Ovary (tissue), 3 donors: Measurements from ENCODE around the gene ARHGAP12.

Experiments used
- CTCF ChIP-seq, 3 donors: fragments of 450-650 bp in 2 of 3; fragments of 200-600 bp in 1 of 3; IDR thresholded peaks; one replicate each; pipeline versions ENCODE4 v1.5.1 to v1.8.0; 2016 to 2022; ENCODE audit warnings: antibody characterized with exemption in 3 of 3, mild to moderate bottlenecking in 1 of 3
- EP300 ChIP-seq: sonication (generic); formaldehyde crosslinking; IDR thresholded peaks from one replicate; pipeline ENCODE4 v1.6.1; 2017; ENCODE audit warnings: antibody characterized with exemption
- POLR2A ChIP-seq: fragments of 450-650 bp; IDR thresholded peaks from one replicate; pipeline ENCODE4 v1.6.1; 2017; ENCODE audit warnings: antibody characterized with exemption, mild to moderate bottlenecking, moderate library complexity
- donor health status: DM: no; HTN: no; CAD: no.

- TF ChIP-seq CTCF (IDR thresholded peaks at IDR 0.05) (no peak), EP300 (no peak), POLR2A (no peak)
Observed at GRCh38 chr10:31949266-31949665, 20.6 kb upstream of the ARHGAP12 start.
